Calu3 (cell line): Measurements from ENCODE around the gene ACTBL2. TPM values are rescaled to one million over a fixed set of nuclear protein-coding genes. Genes with fewer than 3 reads are reported as not detected.
"Not testable (repeated sequence)": the region's sequence is repeated elsewhere in the genome, so short reads cannot be mapped to it uniquely, and the experiment has no call there.

Source experiments
- BruUV-seq: library from RNA; stranded (reverse); fragments of 400-500 nt; replicated peaks from 2 replicates; lab custom pipeline; 2021; lab: Mats Ljungman, UMichigan
- CTCF ChIA-PET: fragments of 300-600 bp; sonication (Branson Sonifier 250); formaldehyde crosslinking; loops from one replicate; lab custom pipeline; 2022; ENCODE audit warnings: antibody characterized with exemption; lab: Charles Lee
- DNase-seq: peaks from one replicate; pipeline ENCODE4 v3.0.0; 2022
- H3K27ac Mint-ChIP-seq: one replicate; pipeline ENCODE4 v1.8.0; 2022; ENCODE audit warnings: mixed read lengths; ENCODE audit not compliant: unreplicated experiment
- H3K27me3 Mint-ChIP-seq: one replicate; pipeline ENCODE4 v1.8.0; 2022; ENCODE audit warnings: mixed read lengths; ENCODE audit not compliant: unreplicated experiment
- H3K36me3 Mint-ChIP-seq: one replicate; pipeline ENCODE4 v1.8.0; 2022; ENCODE audit warnings: mild to moderate bottlenecking, moderate library complexity, mixed read lengths; ENCODE audit not compliant: insufficient read depth, unreplicated experiment
- H3K4me1 Mint-ChIP-seq: one replicate; pipeline ENCODE4 v1.8.0; 2022; ENCODE audit warnings: mild to moderate bottlenecking, low read depth, mixed read lengths; ENCODE audit not compliant: unreplicated experiment
- H3K4me3 Mint-ChIP-seq: one replicate; pipeline ENCODE4 v1.8.0; 2022; ENCODE audit warnings: mild to moderate bottlenecking, low read depth, moderate library complexity, mixed read lengths; ENCODE audit not compliant: unreplicated experiment
- H3K9me3 Mint-ChIP-seq: one replicate; pipeline ENCODE4 v1.8.0; 2022; ENCODE audit warnings: low read depth, mixed read lengths; ENCODE audit not compliant: unreplicated experiment
- CTCF ChIP-seq: fragments of 200-600 bp; IDR thresholded peaks from one replicate; pipeline ENCODE4 v1.8.0; 2022; ENCODE audit warnings: antibody characterized with exemption; ENCODE audit not compliant: unreplicated experiment
- intact Hi-C: fragments of 100-400 bp; cut with micrococcal nuclease; formaldehyde crosslinking; loops from one replicate; pipeline ENCODE4 v1.10.0; 2022; ENCODE audit not compliant: unreplicated experiment
- total RNA-seq: library from RNA; stranded (reverse); gene quantifications from 2 replicates; pipeline ENCODE4 v1.2.3, GENCODE V29; 2022

The ACTBL2 gene
- total RNA-seq, 1 experiment from 2014 or later, result 0.45 TPM

- intact Hi-C loops, result no loop called here
- Mint-ChIP-seq H3K4me3 (no peak overlapping the region), H3K27ac (no peak overlapping the region), H3K9me3 (peaks cover 4% of the 10 kb centered on the region), H3K27me3 (no peaks in the 10 kb centered on the region), H3K36me3 (no peaks in the 10 kb centered on the region), H3K4me1 (peaks cover 9% of the 10 kb centered on the region)
- CTCF ChIA-PET, result no interaction called here
- no peak for DNase-seq
- BruUV-seq, result no TSS peak
- no peak for TF ChIP-seq CTCF
These were observed 16.1 kb downstream of the ACTBL2 start for GRCh38 chr5:57466544-57466943.

- CTCF ChIA-PET, H3K4me3 Mint-ChIP-seq, BruUV-seq, H3K27me3 Mint-ChIP-seq, DNase-seq, H3K9me3 Mint-ChIP-seq, H3K27ac Mint-ChIP-seq, intact Hi-C loops, H3K36me3 Mint-ChIP-seq: not testable (repeated sequence)
- H3K4me1 Mint-ChIP-seq, result peaks cover 37% of the 10 kb centered on the region
These were observed 22.6 kb downstream of the ACTBL2 start for GRCh38 chr5:57460056-57460455.

- H3K9me3 Mint-ChIP-seq, result peaks cover 2% of the 10 kb centered on the region
These were observed 24.2 kb downstream of the ACTBL2 start for GRCh38 chr5:57458443-57458842.

GRCh38 chr5:57456531-57457135 lies 26.0 kb downstream of the ACTBL2 start:
- H3K4me1 Mint-ChIP-seq, result peaks cover 54% of the 10 kb centered on the region
- no peaks in the 10 kb centered on the region for H3K36me3 Mint-ChIP-seq
- intact Hi-C loops, result loop anchor here (1.0 to 2.0 kb wide), 2 partner anchors 20 to 38 kb away; no protein-coding TSS in a partner anchor
- peak overlapping the region; percentile 6 for H3K4me3 Mint-ChIP-seq
- BruUV-seq, result no TSS peak
- H3K9me3 Mint-ChIP-seq, result no peaks in the 10 kb centered on the region
- peak; percentile 6 for DNase-seq
- CTCF ChIA-PET, result interaction anchor here (0.6 to 2.1 kb wide), 6 partner anchors 14 to 420 kb away, joined by 3 to 5 read pairs (median 4); no protein-coding TSS in a partner anchor
- H3K27ac Mint-ChIP-seq, result peak overlapping the region; percentile 71
- no peaks in the 10 kb centered on the region for H3K27me3 Mint-ChIP-seq
- no peak for TF ChIP-seq CTCF

More at GRCh38 chr5:57458443-57458842, 24.2 kb downstream of the ACTBL2 start:
- H3K4me3 Mint-ChIP-seq, result no peak overlapping the region
- H3K36me3 Mint-ChIP-seq, result no peaks in the 10 kb centered on the region
- BruUV-seq, result no TSS peak
- no peak for DNase-seq
- no peaks in the 10 kb centered on the region for H3K27me3 Mint-ChIP-seq
- no peak overlapping the region for H3K27ac Mint-ChIP-seq
- intact Hi-C loops, result no loop called here
- peaks cover 41% of the 10 kb centered on the region for H3K4me1 Mint-ChIP-seq
- CTCF ChIA-PET, result no interaction called here
- TF ChIP-seq CTCF, result no peak
